Activated T-cell treated with anti-CD3 and anti-CD28 coated beads, Interleukin-2, amount 50 U/mL, for 72 hours (primary cell): Measurements from ENCODE around the gene MCEMP1. TPM values are rescaled to one million over a fixed set of nuclear protein-coding genes. Genes with fewer than 3 reads are reported as not detected.
"Not testable (repeated sequence)": the region's sequence is repeated elsewhere in the genome, so short reads cannot be mapped to it uniquely, and the experiment has no call there.

ENCODE experiments used
- ATAC-seq, 2 donors: fragments of 150-1000 bp; cut with Tn5 transposase; replicated peaks in 1 of 2; 2 replicates each; pipeline ENCODE4 v1.10.0; 2021; ENCODE audit warnings: moderate library complexity in 2 of 2, mild to moderate bottlenecking in 1 of 2
- DNase-seq, 2 donors: peaks; one replicate each; pipeline ENCODE4 v3.0.0; 2021 to 2022; ENCODE audit warnings: mixed read lengths in 1 of 2
- H3K27ac Mint-ChIP-seq: one replicate; pipeline ENCODE4 v1.8.0; 2022; ENCODE audit warnings: mild to moderate bottlenecking, moderate library complexity, mixed read lengths
- H3K27me3 Mint-ChIP-seq: one replicate; pipeline ENCODE4 v1.8.0; 2022; ENCODE audit warnings: low read depth, mixed read lengths
- H3K36me3 Mint-ChIP-seq, 2 donors: one replicate each; pipeline ENCODE4 v1.8.0; 2022; ENCODE audit warnings: mixed read lengths in 2 of 2, mild to moderate bottlenecking in 1 of 2; ENCODE audit not compliant: insufficient read depth in 2 of 2
- H3K4me1 Mint-ChIP-seq: one replicate; pipeline ENCODE4 v1.8.0; 2022; ENCODE audit warnings: low read depth, mixed read lengths
- H3K4me3 Mint-ChIP-seq, 2 donors: one replicate each; pipeline ENCODE4 v1.8.0; 2022; ENCODE audit warnings: mild to moderate bottlenecking in 2 of 2, mixed read lengths in 2 of 2, moderate library complexity in 2 of 2
- H3K9me3 Mint-ChIP-seq, 2 donors: one replicate each; pipeline ENCODE4 v1.8.0; 2022; ENCODE audit warnings: mixed read lengths in 2 of 2
- total RNA-seq, 2 donors: library from RNA; stranded (reverse); gene quantifications; one replicate each; pipeline ENCODE4 v1.2.3, GENCODE V29; 2022

The MCEMP1 gene
- total RNA-seq, 2 donors from 2014 or later, result not detected

- Mint-ChIP-seq H3K27ac (no peak overlapping the region), H3K27me3 (no peaks in the 10 kb centered on the region), H3K9me3 (peaks cover 4% of the 10 kb centered on the region in 2 donors), H3K36me3 (peaks cover 7 to 8% of the 10 kb centered on the region in 2 donors), H3K4me3 (peak overlapping the region in 1 of 2 donors; percentile 44), H3K4me1 (peaks cover 34% of the 10 kb centered on the region)
- DNase-seq, result no peak
- no peak for ATAC-seq
Measured at GRCh38 chr19:7638802-7639465, 38.0 kb upstream of the MCEMP1 start.

- Mint-ChIP-seq H3K27me3 (no peaks in the 10 kb centered on the region), H3K27ac (no peak overlapping the region), H3K9me3 (peaks cover 4% of the 10 kb centered on the region in 2 donors), H3K36me3 (peaks cover 7 to 8% of the 10 kb centered on the region in 2 donors), H3K4me1 (peaks cover 34% of the 10 kb centered on the region), H3K4me3 (no peak overlapping the region)
- DNase-seq (no peak), ATAC-seq (no peak)
Measured at GRCh38 chr19:7639863-7640348, 37.0 kb upstream of the MCEMP1 start.

- Mint-ChIP-seq H3K9me3 (peaks cover 4% of the 10 kb centered on the region in 2 donors), H3K36me3 (peaks cover 8 to 9% of the 10 kb centered on the region in 2 donors), H3K27ac (no peak overlapping the region), H3K27me3 (no peaks in the 10 kb centered on the region), H3K4me3 (no peak overlapping the region), H3K4me1 (peaks cover 34% of the 10 kb centered on the region)
- no peak for DNase-seq
- no peak for ATAC-seq
Measured at GRCh38 chr19:7640803-7641202, 36.1 kb upstream of the MCEMP1 start.

GRCh38 chr19:7641290-7642276 lies 35.3 kb upstream of the MCEMP1 start:
- no peak overlapping the region for H3K4me3 Mint-ChIP-seq
- no peak overlapping the region for H3K27ac Mint-ChIP-seq
- H3K4me1 Mint-ChIP-seq, result peaks cover 26% of the 10 kb centered on the region
- peaks cover 8 to 10% of the 10 kb centered on the region in 2 donors for H3K36me3 Mint-ChIP-seq
- H3K9me3 Mint-ChIP-seq, result peaks cover 4% of the 10 kb centered on the region in 2 donors
- DNase-seq (no peak), ATAC-seq (no peak)
- no peaks in the 10 kb centered on the region for H3K27me3 Mint-ChIP-seq

GRCh38 chr19:7642295-7643030 lies 34.4 kb upstream of the MCEMP1 start:
- Mint-ChIP-seq H3K36me3 (peaks cover 8 to 10% of the 10 kb centered on the region in 2 donors), H3K27me3 (no peaks in the 10 kb centered on the region), H3K9me3 (peaks cover 4% of the 10 kb centered on the region in 2 donors), H3K4me3 (no peak overlapping the region), H3K4me1 (peaks cover 24% of the 10 kb centered on the region), H3K27ac (no peak overlapping the region)
- ATAC-seq (no peak), DNase-seq (no peak)

GRCh38 chr19:7643031-7643415 lies 33.9 kb upstream of the MCEMP1 start:
- peaks cover 19% of the 10 kb centered on the region for H3K4me1 Mint-ChIP-seq
- peaks cover 4% of the 10 kb centered on the region in 2 donors for H3K9me3 Mint-ChIP-seq
- no peak overlapping the region for H3K4me3 Mint-ChIP-seq
- peaks cover 8 to 10% of the 10 kb centered on the region in 2 donors for H3K36me3 Mint-ChIP-seq
- no peak for ATAC-seq
- DNase-seq, result no peak
- H3K27ac Mint-ChIP-seq, result no peak overlapping the region
- no peaks in the 10 kb centered on the region for H3K27me3 Mint-ChIP-seq

- peak; percentile 19 to 23 for DNase-seq
- H3K4me1 Mint-ChIP-seq, H3K4me3 Mint-ChIP-seq, H3K27ac Mint-ChIP-seq, H3K9me3 Mint-ChIP-seq, H3K36me3 Mint-ChIP-seq, H3K27me3 Mint-ChIP-seq, ATAC-seq: not testable (repeated sequence)
Measured at GRCh38 chr19:7643629-7644549, 33.0 kb upstream of the MCEMP1 start.

GRCh38 chr19:7644550-7644877 lies 32.4 kb upstream of the MCEMP1 start:
- Mint-ChIP-seq H3K4me3 (no peak overlapping the region), H3K4me1 (peaks cover 7% of the 10 kb centered on the region), H3K27me3 (no peaks in the 10 kb centered on the region), H3K36me3 (peaks cover 8 to 9% of the 10 kb centered on the region in 2 donors), H3K27ac (no peak overlapping the region), H3K9me3 (peaks cover 4% of the 10 kb centered on the region in 2 donors)
- DNase-seq (no peak), ATAC-seq (no peak)

GRCh38 chr19:7645163-7645562 lies 31.7 kb upstream of the MCEMP1 start:
- Mint-ChIP-seq H3K36me3 (peaks cover 2 to 4% of the 10 kb centered on the region in 2 donors), H3K27ac (no peak overlapping the region), H3K27me3 (no peaks in the 10 kb centered on the region), H3K4me3 (no peak overlapping the region), H3K9me3 (peaks cover 0 to under 1% of the 10 kb centered on the region in 2 donors), H3K4me1 (peaks cover 1% of the 10 kb centered on the region)
- no peak for DNase-seq
- no peak for ATAC-seq

- Mint-ChIP-seq H3K4me3 (no peak overlapping the region), H3K27me3 (no peaks in the 10 kb centered on the region), H3K36me3 (peaks cover 0 to 3% of the 10 kb centered on the region in 2 donors), H3K4me1 (no peaks in the 10 kb centered on the region), H3K27ac (no peak overlapping the region), H3K9me3 (no peaks in the 10 kb centered on the region)
- DNase-seq (no peak), ATAC-seq (no peak)
Measured at GRCh38 chr19:7645656-7646425, 31.0 kb upstream of the MCEMP1 start.

GRCh38 chr19:7646426-7646700 lies 30.5 kb upstream of the MCEMP1 start:
- no peaks in the 10 kb centered on the region for H3K9me3 Mint-ChIP-seq
- H3K27ac Mint-ChIP-seq, result no peak overlapping the region
- H3K27me3 Mint-ChIP-seq, result no peaks in the 10 kb centered on the region
- H3K36me3 Mint-ChIP-seq, result peaks cover 0 to 3% of the 10 kb centered on the region in 2 donors
- no peak for ATAC-seq
- DNase-seq, result no peak
- no peak overlapping the region for H3K4me3 Mint-ChIP-seq
- H3K4me1 Mint-ChIP-seq, result no peaks in the 10 kb centered on the region

GRCh38 chr19:7647156-7647555 lies 29.7 kb upstream of the MCEMP1 start:
- no peak overlapping the region for H3K4me3 Mint-ChIP-seq
- peaks cover 0 to 3% of the 10 kb centered on the region in 2 donors for H3K36me3 Mint-ChIP-seq
- H3K27ac Mint-ChIP-seq, result no peak overlapping the region
- ATAC-seq (no peak), DNase-seq (no peak)
- H3K27me3 Mint-ChIP-seq, result no peaks in the 10 kb centered on the region
- H3K9me3 Mint-ChIP-seq, result no peaks in the 10 kb centered on the region
- peaks cover 4% of the 10 kb centered on the region for H3K4me1 Mint-ChIP-seq
